ENCODE data around the gene CA4.
"Not testable (repeated sequence)": the region's sequence is repeated elsewhere in the genome, so short reads cannot be mapped to it uniquely, and the experiment has no call there.

DNA sequence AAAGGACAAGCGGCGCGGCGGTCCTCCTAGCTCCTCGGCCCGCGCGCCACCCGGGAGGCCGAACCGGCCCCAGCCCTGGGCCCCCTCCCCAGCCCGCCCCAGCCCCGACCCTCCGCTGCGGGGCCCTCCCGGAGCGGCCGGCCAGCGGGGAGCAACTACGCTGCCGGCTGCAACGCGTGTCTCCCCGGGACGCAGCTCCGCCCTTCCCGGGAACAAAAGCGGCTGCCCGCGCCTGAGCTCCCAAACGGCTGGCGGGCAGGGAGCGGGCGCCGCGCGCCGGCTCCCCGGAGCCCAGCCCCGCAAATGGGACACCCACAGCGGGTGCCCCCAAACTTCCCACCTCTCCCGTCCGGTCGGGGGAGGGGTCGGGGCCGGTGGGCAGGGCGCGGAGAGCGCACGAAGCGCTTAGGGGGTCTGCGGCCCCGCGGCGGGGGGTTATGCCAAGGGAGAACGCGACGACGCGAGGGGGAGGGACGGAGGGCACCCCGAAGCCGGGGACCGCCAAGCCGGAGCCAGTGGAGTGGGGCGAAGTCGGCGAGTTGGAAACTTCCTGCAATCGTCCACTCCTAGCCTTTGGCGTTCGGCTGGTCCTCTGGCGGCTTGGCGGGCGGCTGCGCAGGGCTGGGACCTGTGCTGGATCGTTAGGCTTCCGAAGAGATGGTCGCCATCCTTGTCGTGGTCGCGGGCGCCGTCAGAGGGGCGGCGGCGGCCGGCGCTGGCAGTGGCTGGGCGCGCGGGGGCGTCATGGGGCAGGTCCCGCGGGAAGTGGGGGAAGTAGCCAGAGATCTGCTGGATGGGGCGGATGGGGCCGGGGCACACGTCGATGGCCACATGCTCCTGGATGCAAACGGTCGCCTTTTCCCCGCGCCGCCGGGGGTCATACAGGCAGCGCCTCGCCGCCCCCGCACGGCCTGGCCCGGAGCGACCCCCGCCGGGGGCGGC, 29.7 kb upstream of the CA4 start:
- TF ChIP-seq, protein P1, sequence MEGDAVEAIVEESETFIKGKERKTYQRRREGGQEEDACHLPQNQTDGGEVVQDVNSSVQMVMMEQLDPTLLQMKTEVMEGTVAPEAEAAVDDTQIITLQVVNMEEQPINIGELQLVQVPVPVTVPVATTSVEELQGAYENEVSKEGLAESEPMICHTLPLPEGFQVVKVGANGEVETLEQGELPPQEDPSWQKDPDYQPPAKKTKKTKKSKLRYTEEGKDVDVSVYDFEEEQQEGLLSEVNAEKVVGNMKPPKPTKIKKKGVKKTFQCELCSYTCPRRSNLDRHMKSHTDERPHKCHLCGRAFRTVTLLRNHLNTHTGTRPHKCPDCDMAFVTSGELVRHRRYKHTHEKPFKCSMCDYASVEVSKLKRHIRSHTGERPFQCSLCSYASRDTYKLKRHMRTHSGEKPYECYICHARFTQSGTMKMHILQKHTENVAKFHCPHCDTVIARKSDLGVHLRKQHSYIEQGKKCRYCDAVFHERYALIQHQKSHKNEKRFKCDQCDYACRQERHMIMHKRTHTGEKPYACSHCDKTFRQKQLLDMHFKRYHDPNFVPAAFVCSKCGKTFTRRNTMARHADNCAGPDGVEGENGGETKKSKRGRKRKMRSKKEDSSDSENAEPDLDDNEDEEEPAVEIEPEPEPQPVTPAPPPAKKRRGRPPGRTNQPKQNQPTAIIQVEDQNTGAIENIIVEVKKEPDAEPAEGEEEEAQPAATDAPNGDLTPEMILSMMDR (IDR thresholded peaks at IDR 0.05): not testable (repeated sequence)
- TF ChIP-seq POLR2AphosphoS5, POLR2A (IDR thresholded peaks at IDR 0.05): not testable (repeated sequence)
